Ovary (tissue), 3 donors: ENCODE measurements around the gene KRTAP5-7.

ENCODE experiments used
- EP300 ChIP-seq: sonication (generic); formaldehyde crosslinking; IDR thresholded peaks from one replicate; pipeline ENCODE4 v1.6.1; 2017; ENCODE audit warnings: antibody characterized with exemption
- POLR2A ChIP-seq: fragments of 450-650 bp; IDR thresholded peaks from one replicate; pipeline ENCODE4 v1.6.1; 2017; ENCODE audit warnings: antibody characterized with exemption, mild to moderate bottlenecking, moderate library complexity
- TF ChIP-seq, protein P1 (sequence below), 3 donors: fragments of 450-650 bp in 2 of 3; fragments of 200-600 bp in 1 of 3; IDR thresholded peaks; one replicate each; pipeline versions ENCODE4 v1.5.1 to v1.8.0; 2016 to 2022; ENCODE audit warnings: antibody characterized with exemption in 3 of 3, mild to moderate bottlenecking in 1 of 3
- donor health status: DM: no; HTN: no; CAD: no.

DNA sequence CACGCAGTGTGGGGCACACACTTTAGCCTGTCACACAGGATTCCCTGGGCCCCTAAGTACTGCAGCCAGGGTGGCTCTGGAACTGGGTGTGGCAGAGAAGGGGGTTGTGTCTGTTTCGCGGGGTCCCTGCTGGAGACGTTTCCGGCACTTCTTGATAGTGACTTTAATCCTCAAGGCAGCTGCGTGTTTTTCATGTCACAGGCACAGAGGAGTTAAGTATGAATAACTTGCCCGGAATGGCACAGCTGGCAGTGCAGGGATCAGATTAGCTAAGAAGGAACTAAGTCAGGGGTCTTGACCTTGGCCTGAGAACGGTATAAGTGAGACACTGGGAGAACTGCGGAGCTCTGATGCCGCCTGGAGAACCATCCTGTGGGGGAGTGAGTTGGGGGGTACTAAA is 7.5 kb upstream of the KRTAP5-7 start:
- no peak for TF ChIP-seq POLR2A
- TF ChIP-seq, protein P1, sequence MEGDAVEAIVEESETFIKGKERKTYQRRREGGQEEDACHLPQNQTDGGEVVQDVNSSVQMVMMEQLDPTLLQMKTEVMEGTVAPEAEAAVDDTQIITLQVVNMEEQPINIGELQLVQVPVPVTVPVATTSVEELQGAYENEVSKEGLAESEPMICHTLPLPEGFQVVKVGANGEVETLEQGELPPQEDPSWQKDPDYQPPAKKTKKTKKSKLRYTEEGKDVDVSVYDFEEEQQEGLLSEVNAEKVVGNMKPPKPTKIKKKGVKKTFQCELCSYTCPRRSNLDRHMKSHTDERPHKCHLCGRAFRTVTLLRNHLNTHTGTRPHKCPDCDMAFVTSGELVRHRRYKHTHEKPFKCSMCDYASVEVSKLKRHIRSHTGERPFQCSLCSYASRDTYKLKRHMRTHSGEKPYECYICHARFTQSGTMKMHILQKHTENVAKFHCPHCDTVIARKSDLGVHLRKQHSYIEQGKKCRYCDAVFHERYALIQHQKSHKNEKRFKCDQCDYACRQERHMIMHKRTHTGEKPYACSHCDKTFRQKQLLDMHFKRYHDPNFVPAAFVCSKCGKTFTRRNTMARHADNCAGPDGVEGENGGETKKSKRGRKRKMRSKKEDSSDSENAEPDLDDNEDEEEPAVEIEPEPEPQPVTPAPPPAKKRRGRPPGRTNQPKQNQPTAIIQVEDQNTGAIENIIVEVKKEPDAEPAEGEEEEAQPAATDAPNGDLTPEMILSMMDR (IDR thresholded peaks at IDR 0.05), result no peak
- TF ChIP-seq EP300, result no peak
